ENCODE data around the gene MTX3.

MTX3 gene

GRCh38 chr5:79936002-79936645, 54.9 kb downstream of the MTX3 start:
- DNase-seq (ENCODE audit: low spot score) = peak; percentile 67

- DNase-seq (ENCODE audit: low spot score) = no peak
Measured at GRCh38 chr5:79934681-79935080, 56.4 kb downstream of the MTX3 start.

- DNase-seq (ENCODE audit: low spot score) = peak; percentile 84
Measured at GRCh38 chr5:79932510-79933504, 58.3 kb downstream of the MTX3 start.

GRCh38 chr5:79931866-79932265, 59.2 kb downstream of the MTX3 start:
- DNase-seq (ENCODE audit: low spot score) = no peak

GRCh38 chr5:79931409-79931808, 59.7 kb downstream of the MTX3 start:
- no peak for DNase-seq (ENCODE audit: low spot score)

GRCh38 chr5:79929095-79929494, 62.0 kb downstream of the MTX3 start:
- no peak for DNase-seq (ENCODE audit: low spot score)

Data from AG08395 (cell line).